ENCODE results near the gene GALNT2. TPM values are rescaled to one million over a fixed set of nuclear protein-coding genes. Genes with fewer than 3 reads are reported as not detected.

GALNT2 gene
- total and polyA plus RNA-seq, 2 experiments from 2014 or later: 17.8 to 48.3 TPM

GRCh38 chr1:230308039-230308438, 241.0 kb downstream of the GALNT2 start (continued):
- no peak for TF ChIP-seq ZNF462 (CRISPR knock-in tag; IDR thresholded peaks at IDR 0.05)

GRCh38 chr1:230308821-230309220, 241.8 kb downstream of the GALNT2 start:
- H3K79me2 ChIP-seq (replicated peaks; ENCODE audit: insufficient read depth): no peaks in the 10 kb centered on the region
- H4K20me1 ChIP-seq (replicated peaks; ENCODE audit: insufficient read depth): no peaks in the 10 kb centered on the region
- H3K4me3 Mint-ChIP-seq: no peak overlapping the region
- peaks cover 8% of the 10 kb centered on the region; the same call in 2 of the 3 replicates for H3K4me1 Mint-ChIP-seq
- no peaks in the 10 kb centered on the region for H3K27me3 ChIP-seq (ENCODE audit: insufficient read depth)
- no peak overlapping the region for H3K4me3 ChIP-seq
- ATAC-seq: no peak
- H3F3A ChIP-seq (replicated peaks; ENCODE audit: low read depth): no peaks in the 10 kb centered on the region
- H3K9me2 ChIP-seq (ENCODE audit: insufficient read depth): no peaks in the 10 kb centered on the region
- peaks cover 9% of the 10 kb centered on the region for H3K27me3 Mint-ChIP-seq (ENCODE audit: insufficient read depth, low read depth, poor library complexity)
- no peak overlapping the region for H2AFZ ChIP-seq
- H3K27ac ChIP-seq (ENCODE audit: low read depth): no peak overlapping the region
- H3K27ac Mint-ChIP-seq: no peak overlapping the region
- H3K9me3 Mint-ChIP-seq: no peaks in the 10 kb centered on the region
- H3K36me3 Mint-ChIP-seq (ENCODE audit: low read depth): no peaks in the 10 kb centered on the region
- no peaks in the 10 kb centered on the region for H3K4me1 ChIP-seq (ENCODE audit: insufficient read depth)
- H3K36me3 ChIP-seq (ENCODE audit: insufficient read depth): no peaks in the 10 kb centered on the region
- DNase-seq (ENCODE audit: low spot score): no peak
- H3K4me2 ChIP-seq: no peak overlapping the region
- TF ChIP-seq CREB1 (CRISPR knock-in tag; IDR thresholded peaks at IDR 0.05; ENCODE audit: low read depth): no peak
- no peak for TF ChIP-seq STAT1 (IDR thresholded peaks at IDR 0.05; ENCODE audit: unreplicated experiment)
- TF ChIP-seq NANOG (IDR thresholded peaks at IDR 0.05; ENCODE audit: borderline replicate concordance): no peak
- TF ChIP-seq ZNF331 (CRISPR knock-in tag; IDR thresholded peaks at IDR 0.05; ENCODE audit: low read depth): no peak
- TF ChIP-seq POLR2AphosphoS5 (IDR thresholded peaks at IDR 0.05; ENCODE audit: low read depth): no peak
- TF ChIP-seq REST (IDR thresholded peaks at IDR 0.05; ENCODE audit: unreplicated experiment): no peak

Data from GM23338 (cell line).